Activated naive CD4-positive, alpha-beta T cell (primary cell): ENCODE measurements around the gene NPTX2.

Source experiments
- DNase-seq, 4 experiments: peaks; one replicate each; lab custom pipeline; 2025; lab: John Stamatoyannopoulos, UW

NPTX2 gene

GRCh38 chr7:98619450-98620321, 2.6 kb downstream of the NPTX2 start:
- DNase-seq = no peak

- no peak for DNase-seq
Observed at GRCh38 chr7:98621573-98622482, 4.7 kb downstream of the NPTX2 start.

- no peak for DNase-seq
Observed at GRCh38 chr7:98622926-98623325, 5.8 kb downstream of the NPTX2 start.

- DNase-seq = no peak
Observed at GRCh38 chr7:98624846-98625420, 7.8 kb downstream of the NPTX2 start.

GRCh38 chr7:98626460-98627412, 9.7 kb downstream of the NPTX2 start:
- no peak for DNase-seq

GRCh38 chr7:98627413-98627790, 10.3 kb downstream of the NPTX2 start:
- DNase-seq = no peak

- DNase-seq = no peak
Observed at GRCh38 chr7:98628418-98628817, 11.3 kb downstream of the NPTX2 start.

- no peak for DNase-seq
Observed at GRCh38 chr7:98629001-98629431, 11.9 kb downstream of the NPTX2 start.

GRCh38 chr7:98630149-98630548, 13.1 kb downstream of the NPTX2 start:
- no peak for DNase-seq

- no peak for DNase-seq
Observed at GRCh38 chr7:98630770-98631169, 13.7 kb downstream of the NPTX2 start.

- no peak for DNase-seq
Observed at GRCh38 chr7:98638853-98639252, 21.8 kb downstream of the NPTX2 start.

- DNase-seq = no peak
Observed at GRCh38 chr7:98640375-98640774, 23.3 kb downstream of the NPTX2 start.

GRCh38 chr7:98641646-98642500, 24.8 kb downstream of the NPTX2 start:
- DNase-seq = no peak

- DNase-seq = no peak
Observed at GRCh38 chr7:98643236-98643985, 26.3 kb downstream of the NPTX2 start.

GRCh38 chr7:98646465-98646864, 29.4 kb downstream of the NPTX2 start:
- DNase-seq = no peak

- DNase-seq = no peak
Observed at GRCh38 chr7:98647326-98647725, 30.2 kb downstream of the NPTX2 start.

GRCh38 chr7:98651760-98652159, 34.7 kb downstream of the NPTX2 start:
- no peak for DNase-seq

GRCh38 chr7:98653601-98654310, 36.7 kb downstream of the NPTX2 start:
- no peak for DNase-seq
